ENCODE measurements around the gene MPC1L.
"Not testable (repeated sequence)": the region's sequence is repeated elsewhere in the genome, so short reads cannot be mapped to it uniquely, and the experiment has no call there.

- TF ChIP-seq CTCF, POLR2A (IDR thresholded peaks at IDR 0.05): not testable (repeated sequence)
Observed at GRCh38 chrX:40589616-40590321, 33.5 kb upstream of the MPC1L start.
